Measurements from ENCODE around the gene TM9SF4.
A peak's percentile ranks its signal among the peaks of the same experiment; 100 is the strongest.

DNA sequence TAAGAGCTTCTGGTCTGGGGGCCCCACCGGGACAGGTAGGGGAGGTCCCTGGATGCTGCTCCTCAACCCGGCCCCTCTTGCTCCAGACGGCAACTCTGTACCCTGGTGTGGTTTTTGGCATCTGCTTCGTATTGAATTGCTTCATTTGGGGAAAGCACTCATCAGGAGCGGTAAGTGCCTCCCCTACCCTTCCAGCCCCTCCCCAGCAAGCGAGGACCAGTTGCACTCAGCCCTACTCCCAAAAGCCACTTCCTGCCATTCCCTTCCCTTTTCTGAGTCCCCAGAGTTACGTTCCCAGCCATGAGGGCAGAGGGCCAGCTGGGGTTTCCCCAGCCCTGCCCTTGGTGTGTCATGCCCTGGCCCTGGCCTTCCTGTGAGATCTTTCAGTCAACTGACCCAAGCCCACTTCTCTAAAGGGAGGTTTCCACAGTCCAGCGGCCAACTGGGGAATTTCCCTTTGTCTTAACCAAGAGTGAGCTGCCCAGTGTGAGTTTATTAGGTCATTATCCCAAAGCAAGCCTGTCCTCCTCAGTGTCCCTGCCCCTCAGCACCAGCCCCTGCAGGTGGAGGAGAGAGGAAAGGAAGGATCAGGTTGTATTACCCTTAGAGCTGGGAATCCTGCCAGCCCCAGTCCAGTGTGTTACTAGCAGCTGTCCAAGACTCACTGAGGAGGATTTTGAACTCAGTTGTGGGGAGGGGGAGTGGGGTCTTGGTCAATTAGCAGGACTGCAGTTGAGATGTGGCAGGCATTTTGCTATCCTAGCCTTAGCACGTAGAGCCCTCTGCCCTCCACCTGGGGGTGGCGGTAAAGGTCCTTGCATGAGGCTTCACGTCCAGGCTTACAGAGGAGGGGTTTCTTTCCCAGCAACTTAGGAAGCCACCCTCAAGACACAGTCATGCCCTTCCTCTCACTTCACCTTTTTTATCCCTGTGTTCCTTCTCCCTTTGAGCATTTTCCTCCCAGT is 45.8 kb downstream of the TM9SF4 start:
- TF ChIP-seq TAF1 (IDR thresholded peaks at IDR 0.05; ENCODE audit: borderline replicate concordance, insufficient read depth, low read length) = no peak
- TF ChIP-seq POLR2AphosphoS5 (IDR thresholded peaks at IDR 0.05; ENCODE audit: low read depth, low read length) = 0 out of 2 replicates have a peak, but pooled peaks have one; percentile 21
- no peak for TF ChIP-seq SIN3A (IDR thresholded peaks at IDR 0.05; ENCODE audit: borderline replicate concordance, insufficient read depth, low read length)
- TF ChIP-seq, protein P1, sequence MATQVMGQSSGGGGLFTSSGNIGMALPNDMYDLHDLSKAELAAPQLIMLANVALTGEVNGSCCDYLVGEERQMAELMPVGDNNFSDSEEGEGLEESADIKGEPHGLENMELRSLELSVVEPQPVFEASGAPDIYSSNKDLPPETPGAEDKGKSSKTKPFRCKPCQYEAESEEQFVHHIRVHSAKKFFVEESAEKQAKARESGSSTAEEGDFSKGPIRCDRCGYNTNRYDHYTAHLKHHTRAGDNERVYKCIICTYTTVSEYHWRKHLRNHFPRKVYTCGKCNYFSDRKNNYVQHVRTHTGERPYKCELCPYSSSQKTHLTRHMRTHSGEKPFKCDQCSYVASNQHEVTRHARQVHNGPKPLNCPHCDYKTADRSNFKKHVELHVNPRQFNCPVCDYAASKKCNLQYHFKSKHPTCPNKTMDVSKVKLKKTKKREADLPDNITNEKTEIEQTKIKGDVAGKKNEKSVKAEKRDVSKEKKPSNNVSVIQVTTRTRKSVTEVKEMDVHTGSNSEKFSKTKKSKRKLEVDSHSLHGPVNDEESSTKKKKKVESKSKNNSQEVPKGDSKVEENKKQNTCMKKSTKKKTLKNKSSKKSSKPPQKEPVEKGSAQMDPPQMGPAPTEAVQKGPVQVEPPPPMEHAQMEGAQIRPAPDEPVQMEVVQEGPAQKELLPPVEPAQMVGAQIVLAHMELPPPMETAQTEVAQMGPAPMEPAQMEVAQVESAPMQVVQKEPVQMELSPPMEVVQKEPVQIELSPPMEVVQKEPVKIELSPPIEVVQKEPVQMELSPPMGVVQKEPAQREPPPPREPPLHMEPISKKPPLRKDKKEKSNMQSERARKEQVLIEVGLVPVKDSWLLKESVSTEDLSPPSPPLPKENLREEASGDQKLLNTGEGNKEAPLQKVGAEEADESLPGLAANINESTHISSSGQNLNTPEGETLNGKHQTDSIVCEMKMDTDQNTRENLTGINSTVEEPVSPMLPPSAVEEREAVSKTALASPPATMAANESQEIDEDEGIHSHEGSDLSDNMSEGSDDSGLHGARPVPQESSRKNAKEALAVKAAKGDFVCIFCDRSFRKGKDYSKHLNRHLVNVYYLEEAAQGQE (IDR thresholded peaks at IDR 0.05; ENCODE audit: insufficient read depth in 1 of 2, low read depth in 2 of 2, low read length in 2 of 2) = no peak

Data from PFSK-1 (cell line).